A204.1 (cell line): ENCODE data around the gene AMPD2.

Source experiments
- FAIRE-seq: peaks from 2 replicates; lab custom pipeline; 2012; peaks lifted over from hg19 to GRCh38; lab: Jason Lieb, UNC

AMPD2 gene

DNA sequence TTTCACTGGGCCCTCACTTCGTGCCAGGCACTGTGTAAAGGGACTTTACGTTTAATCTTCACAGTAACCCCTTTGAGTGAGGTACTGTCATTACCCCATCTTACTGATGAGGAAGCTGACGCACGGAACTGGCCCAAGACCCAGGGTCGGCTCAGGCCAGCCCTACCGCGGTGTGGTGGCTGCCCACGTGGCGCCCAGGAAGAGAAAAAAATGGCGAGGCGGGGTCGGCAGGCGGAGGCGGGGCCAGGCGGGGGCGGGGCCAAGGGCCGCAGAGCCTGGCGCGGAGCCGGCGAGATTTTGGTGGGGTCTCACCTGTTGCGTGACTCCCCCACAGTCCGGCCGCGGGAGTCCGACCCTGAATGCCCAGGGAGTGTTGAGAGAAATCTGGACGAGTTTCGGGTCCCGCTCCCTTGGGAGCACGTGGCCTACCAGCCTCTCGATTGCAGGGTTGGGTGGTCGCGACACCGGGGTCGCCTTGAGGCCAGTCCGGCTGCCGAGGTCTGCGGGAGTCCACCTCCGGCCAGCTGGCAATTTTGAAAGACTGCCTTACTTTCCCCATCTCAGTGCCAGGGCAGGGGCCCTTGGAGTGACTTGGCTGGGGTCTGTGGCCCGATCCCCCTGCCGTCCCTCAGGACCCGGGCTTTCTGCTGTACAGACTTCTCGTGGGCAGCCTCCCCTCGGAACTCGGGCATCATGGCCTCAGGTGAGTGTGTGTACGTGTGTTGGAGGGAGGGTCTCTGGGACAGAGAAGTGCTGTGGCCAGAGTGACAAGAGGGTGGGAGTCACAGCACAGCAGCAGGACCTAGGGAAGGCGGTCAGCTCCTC lies at the start of gene AMPD2, which contains the start of gene GNAT2:
Gene AMPD2 (plus strand): TSS at position 262 of the 825 bp plus-strand sequence. CDS start 1,339 bp downstream, outside the sequence.
Gene GNAT2 (minus strand): TSS at position 41 of the 825 bp plus-strand sequence. CDS start 6,746 bp downstream, outside the sequence.
- no peak for FAIRE-seq

DNA sequence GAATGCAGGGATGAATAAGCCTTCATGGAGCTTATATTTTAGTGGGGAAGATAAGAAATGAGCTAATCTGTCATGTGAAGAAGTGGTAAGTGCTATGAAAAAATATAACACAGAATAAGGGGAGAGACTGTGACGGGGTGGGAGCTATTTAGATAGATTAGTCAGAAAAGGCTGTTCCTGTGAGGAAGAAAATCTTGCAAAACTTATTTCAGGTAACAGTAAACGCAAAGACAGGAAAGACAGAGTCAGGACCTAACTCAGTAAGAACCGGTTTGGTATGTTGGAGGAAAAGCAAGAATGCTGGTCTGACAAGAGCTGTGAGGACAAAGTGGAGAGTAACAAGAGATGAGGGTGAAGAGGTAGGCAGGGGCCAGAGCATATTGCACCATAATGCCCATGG lies 49.2 kb upstream of the AMPD2 start:
- FAIRE-seq = no peak

DNA sequence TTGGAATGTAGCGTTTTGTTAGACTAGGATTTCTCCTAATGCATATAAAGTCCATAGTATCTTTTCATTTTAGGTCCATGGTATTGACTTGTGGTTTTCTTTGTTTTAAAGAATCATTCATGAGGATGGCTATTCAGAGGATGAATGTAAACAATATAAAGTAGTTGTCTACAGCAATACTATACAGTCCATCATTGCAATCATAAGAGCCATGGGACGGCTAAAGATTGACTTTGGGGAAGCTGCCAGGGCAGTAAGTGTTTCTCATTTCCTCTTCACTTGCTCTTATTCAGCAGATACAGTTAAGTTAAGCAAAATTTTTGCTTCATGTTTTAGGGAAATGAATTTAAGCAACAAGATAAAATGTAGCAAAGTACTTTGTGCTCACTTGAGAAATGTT lies 45.9 kb upstream of the AMPD2 start:
- FAIRE-seq = no peak

DNA sequence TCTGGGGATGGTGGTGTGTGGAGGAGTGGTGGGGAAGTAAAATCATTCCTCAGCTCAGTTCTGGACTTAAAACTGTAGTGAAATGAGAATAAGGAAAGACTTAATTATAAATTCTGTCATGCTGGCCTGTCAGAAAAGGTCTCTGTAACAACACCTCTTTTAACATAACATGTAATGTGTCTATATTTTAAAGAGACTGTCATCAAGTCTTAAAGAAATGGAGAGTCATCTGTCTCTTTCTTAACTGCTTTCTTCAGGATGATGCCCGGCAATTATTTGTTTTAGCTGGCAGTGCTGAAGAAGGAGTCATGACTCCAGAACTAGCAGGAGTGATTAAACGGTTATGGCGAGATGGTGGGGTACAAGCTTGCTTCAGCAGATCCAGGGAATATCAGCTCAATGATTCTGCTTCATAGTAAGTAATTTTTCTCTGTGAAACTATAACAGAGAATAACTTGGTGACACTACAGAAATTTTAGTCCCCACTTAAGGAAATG lies 40.6 kb upstream of the AMPD2 start:
- no peak for FAIRE-seq

DNA sequence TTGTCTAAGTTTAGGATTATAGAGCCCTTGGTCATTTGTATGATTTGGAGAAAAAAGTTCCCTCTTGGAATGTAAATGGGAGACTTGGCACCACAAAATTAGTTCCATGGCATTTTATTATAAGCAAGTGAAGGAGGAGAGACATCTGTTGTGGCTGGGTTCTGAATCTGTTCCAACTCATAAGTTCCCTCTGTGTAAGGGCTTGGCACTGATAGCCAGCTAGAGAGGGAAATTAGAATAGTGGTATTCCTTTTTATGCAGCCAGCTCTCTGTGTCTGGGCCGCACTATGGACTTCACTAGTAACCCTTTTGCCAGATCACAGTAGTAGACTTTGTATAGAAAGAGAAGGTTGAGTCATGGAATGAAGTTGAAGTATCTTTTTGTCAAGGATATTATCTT lies 40.1 kb upstream of the AMPD2 start:
- no peak for FAIRE-seq

DNA sequence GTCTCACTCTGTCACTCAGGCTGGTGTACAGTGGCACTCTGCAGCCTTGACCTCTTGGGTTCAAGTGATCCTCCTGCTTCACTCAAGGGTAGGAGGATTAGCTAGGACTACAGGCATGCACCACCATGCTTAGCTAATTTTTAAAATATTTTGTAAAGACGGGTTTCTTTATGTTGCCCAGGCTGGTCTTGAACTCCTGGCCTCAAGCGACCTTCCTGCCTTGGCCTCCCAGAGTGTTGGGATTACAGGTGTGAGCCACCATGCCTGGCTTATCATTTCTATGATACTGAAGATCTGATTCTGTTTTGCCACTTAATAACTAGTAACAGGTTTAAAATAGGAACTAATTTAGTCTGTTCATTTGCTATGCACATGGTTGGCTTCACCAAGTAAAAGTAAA lies 37.6 kb upstream of the AMPD2 start:
- no peak for FAIRE-seq

DNA sequence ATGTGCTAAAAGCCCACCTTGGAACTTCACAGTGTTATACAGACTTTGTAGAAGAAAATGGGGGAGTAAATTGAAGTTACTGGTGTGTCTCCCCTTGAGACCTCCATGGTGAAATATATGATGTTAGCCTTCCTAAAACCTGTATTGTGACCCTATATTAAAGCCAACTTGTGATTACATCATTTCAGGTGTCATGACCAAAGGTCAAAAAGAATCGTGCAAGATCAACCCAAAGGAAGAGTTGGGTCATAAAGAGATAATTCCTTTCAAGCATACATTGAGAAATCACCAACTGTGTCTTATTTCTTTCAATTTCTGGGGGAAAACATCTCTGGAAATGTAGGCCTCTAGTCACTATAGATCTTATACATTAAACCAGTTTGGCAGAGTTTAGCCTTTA lies 34.9 kb upstream of the AMPD2 start:
- FAIRE-seq = no peak

DNA sequence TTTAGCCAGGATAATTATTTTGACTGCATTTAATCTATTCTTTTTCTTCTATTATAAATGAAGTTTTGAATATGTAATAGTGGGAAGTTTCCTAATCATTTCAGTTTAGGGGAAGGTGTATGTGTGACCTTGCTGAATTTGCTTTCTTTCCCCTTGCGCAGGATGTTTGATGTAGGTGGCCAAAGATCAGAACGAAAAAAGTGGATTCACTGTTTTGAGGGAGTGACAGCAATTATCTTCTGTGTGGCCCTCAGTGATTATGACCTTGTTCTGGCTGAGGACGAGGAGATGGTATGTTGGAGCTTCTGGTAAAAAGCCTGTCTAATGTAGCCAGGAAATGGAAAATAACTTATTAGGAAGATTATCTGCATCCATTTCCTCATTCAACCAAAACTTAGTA lies 33.6 kb upstream of the AMPD2 start:
- no peak for FAIRE-seq

DNA sequence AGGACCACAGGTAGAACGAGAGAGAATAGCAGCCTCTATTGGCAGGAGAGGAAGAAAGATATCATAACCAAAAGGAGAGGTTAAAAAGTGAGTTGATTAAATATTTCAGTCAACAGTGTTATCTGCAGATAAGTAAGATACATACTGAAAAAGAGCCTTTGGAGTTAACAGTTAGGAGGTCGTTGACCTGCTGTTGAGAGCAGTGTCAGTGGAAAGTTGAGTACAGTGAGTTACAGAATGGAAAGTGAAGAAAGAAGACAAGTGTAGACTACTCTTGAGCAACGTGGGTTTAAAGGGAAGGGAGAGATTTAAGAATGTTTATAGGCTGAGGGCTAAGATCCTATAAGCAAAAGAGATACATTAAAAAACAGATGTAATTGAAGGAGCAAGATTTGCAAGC lies 30.5 kb upstream of the AMPD2 start:
- no peak for FAIRE-seq

DNA sequence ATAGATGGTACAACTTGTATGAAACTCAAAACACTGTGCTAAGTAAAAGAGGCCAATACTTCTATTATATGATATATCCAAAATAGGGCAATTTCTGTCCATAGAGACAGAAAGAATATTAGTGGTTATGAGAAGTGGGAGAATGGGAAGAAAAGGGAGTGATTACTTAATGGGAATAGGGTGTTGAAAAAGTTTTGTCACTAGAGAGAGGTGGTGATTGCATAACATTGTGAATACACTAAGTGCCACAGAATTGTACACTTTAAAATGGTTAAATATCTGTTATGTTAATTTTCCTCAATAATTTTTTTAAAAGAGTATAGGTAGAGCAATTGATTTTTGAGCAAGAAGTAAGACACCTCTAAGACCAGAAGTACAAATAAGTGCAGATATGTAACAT lies 30.0 kb upstream of the AMPD2 start:
- FAIRE-seq = no peak

DNA sequence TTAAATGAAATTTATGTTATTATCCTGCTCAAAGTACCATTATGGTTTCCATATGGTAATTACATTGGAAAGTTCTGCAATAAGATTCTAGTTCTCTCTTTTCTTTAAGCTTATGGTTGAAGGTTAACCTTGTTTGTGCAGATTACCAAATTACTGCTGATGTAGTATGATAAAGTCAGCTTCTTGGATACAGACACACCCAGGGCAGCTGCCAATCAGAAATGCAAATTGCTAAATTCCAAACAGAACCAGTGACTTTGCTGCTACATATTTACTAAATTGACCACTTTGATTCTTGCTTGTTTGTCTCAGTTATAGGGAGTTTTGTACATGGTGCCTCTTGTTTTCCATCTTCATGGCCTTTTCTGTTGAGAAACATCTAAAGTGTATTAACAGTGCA lies 26.7 kb upstream of the AMPD2 start:
- FAIRE-seq = no peak

DNA sequence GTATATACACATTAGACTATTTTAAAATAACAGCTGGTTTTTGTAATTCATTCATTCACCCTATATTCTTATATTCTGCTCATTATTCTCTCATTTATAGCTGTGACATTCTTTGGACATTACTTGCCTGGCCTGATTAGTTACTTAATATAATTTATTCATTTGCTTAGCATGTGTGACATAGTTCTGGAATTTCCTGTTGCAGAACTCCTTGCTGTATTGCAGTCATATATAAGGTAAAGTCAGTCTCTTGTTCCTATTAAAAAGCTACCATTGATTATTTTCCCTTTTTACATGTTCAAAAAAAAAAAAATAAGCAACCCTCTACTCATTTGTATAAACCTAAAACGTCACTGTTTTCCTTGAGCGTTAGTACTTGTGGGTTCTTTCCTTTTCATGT lies 24.1 kb upstream of the AMPD2 start:
- no peak for FAIRE-seq

DNA sequence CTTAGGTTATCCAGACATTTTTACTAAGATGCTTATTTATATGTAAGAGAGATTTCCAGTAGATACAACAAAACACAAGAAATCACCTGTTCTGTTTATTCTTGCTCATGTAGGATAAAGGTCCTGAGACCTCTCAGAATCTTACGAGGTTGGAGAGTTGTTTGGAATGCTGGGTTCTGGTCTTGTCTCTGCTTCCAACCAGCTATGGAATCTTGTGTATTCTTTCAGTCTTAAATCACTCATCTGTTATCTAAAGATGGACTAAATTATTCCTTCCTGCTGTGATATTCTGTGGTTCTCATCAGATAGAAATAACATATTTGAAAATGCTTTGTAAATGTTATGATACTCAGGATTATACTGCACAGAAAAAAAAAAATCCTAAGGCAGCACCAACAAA lies 21.5 kb upstream of the AMPD2 start:
- no peak for FAIRE-seq

DNA sequence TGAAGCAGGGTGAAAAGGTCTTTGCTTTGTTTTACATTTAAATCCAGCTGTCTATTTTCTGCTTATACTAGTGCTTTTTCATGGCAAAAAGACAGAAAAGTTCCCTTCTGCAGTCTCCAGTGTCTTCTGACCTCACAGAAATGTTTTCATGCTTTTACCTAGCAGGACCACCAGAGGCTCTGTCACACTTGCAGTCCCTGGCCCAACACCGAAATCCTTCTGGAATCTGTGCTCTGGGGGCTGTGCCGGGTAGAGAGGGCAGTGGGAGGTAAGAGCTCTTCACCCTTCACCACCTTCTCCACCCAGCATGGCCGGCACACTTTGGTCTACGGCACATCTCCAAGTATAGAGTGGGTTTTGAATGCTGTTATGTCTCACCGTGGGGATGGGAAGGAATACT lies 21.0 kb upstream of the AMPD2 start:
- no peak for FAIRE-seq

DNA sequence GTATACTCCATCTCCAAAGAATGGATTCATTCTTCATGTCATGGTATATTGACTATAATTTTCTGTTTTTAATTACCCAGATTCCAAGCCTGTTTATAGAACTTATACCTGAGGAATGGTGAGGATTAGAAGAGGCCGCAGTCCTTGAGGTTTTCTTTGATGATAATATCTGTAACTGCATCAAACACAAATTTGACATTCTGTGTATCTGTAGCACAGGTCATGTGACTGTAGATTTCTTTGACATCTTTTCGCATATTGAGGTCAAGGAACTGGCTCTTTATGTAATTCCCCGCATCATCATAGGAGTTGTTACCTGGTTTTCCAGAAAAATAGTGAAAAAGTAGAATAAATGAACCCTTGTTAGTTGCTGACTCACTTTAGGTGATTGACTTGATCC lies 16.4 kb upstream of the AMPD2 start:
- FAIRE-seq = no peak

DNA sequence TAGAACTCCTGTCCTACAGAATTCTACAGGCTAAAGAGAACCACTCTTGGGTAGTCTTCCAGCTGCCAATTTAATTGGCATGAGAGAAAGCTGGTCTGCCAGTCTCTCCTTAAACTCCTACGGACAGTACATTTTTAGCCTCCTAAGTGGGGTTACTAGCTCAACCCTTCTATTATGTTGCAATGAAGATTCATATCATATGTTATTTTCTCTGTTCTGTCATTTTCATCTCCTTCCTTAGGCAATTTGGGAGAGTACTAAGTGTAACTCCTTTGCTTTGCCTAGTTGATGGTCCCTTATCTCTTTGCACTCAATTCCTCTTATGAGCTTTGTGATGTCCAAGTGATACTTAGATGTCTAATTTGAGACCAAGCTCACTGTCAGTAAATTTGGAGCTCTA lies 14.3 kb upstream of the AMPD2 start:
- FAIRE-seq = no peak

DNA sequence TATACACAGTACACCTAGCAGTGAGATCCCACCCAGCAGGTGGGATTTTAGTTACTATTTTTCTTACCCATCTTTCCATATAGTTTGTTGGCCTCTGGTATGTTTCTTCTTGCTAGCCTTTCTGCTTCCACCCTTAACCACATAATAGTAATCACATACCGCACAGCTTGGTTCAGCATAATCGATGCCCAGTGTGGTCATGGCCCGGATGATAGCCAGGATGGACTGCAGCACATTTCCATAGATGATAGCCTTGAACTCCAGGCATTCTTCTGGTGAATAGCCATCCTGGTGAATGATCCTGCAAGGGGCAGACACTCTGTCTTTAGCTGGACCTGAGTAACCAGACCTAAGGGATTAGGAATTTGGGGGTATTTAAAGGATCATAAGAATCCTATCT lies 9.8 kb upstream of the AMPD2 start:
- FAIRE-seq = no peak

DNA sequence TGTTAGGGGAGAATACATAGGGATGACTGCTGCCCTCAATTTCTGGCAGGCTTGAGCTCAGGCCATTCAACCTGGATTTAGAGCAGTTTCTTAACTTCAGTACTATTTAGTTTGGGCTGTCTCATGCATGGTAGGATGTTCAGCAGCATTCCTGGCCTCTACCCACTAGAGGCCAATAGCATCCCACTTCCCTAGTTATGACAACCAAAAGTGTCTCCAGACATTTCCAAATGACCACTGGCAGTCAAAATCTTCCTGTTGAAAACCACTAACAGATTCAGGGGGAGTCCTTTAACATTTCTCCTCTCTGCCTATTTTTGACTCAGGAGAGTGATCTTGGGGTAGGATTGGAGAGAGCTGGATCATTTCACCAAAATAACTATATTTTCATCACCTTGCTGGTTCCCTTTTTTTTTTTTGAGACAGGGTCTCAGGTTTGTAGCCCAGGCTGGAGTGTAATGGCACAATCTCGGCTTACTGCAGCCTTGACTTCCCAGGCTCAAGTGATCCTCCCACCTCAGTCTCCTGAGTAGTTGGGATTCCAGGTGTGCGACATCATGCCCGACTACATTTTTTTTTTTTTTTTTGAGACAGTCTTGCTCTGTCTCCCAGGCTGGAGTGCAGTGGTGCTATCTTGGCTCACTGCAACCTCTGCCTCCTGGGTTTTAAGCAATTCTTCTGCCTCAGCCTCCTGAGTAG lies 8.9 kb upstream of the AMPD2 start:
- FAIRE-seq = no peak

DNA sequence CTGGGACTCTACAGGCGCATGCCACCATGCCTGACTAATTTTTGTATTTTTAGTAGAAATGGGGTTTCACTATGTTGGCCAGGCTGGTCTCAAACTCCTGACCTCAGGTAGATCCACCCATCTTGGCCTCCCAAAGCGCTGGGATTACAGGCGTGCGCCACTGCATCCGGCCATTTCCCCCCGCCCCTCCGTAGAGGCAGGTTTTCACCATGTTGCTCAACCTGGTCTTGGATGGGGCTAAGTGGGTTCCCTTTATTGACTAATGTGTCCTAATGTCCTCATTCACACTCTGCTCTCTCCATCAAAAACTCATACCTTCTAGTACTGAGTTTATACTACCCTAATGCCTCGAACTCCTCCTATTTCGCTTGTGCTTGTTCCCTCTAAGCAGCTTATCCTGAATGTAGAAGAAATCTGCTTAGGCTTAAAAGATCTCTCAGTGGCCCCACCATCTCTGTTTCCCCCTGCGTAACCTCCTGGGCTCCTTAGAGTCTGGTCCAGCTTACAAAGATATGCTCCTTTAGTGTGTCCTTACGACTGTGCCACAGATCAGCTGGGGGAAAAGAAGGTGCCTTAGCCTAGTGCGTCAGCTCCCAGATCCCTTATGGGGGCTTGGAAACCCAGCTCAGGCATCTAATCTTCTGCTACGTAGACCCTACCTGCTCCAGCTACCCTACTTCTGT lies 8.2 kb upstream of the AMPD2 start:
- FAIRE-seq = no peak

DNA sequence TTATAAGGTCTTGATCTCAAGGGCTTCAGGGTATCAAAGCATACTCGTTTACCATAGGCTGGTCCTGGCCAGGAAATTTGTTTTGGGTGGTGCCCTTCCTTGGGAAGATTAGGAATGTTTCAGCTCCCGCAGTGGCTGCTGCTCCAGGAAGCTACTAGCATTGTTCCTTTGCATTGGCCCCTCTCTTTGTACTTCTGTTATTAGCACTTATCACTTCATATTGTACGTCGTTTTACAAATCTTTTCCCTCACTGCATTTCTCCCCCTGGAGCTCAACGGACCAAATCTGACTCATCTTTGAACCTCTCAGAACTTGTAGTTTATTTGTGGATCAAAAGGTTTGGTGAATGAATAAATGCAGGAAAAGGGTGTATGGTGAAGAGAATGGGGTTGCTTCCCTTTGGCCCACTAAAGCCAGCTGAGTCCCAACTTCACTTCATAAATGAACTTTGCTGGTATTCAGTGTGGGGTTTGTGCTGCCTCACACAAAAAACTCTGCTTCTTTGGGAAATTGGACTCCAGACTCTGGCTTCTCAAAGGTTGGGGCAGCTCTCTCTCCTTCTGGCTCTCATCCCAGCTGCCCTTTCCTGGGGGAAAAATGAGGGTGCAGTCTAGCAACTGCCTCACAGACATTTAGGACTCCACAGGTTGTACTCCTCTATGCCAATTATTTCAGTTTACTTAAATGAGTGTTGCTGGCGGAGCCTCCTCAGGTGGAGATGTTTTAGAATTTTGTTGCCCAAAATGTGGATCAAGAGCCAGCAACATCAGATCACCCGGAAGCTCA lies 6.1 kb upstream of the AMPD2 start:
- no peak for FAIRE-seq

DNA sequence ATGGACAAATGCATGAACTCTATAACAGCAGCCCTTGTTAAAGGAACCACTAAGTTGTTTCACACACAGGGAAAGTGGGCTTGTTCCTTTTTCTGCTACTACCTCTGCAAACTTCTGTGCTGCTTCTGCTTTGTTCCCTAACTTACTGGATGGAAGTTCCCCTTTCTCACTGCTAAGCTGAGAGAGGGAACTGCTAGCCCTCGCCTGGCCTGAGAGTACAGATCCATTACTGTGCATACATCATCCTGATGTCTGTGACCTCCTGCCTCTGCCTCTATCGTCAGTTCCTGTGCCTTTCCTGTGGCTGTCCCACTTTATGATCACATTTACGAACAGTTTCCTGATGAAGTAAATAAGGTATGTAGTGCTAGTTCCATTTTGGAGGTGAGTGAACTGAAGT lies 3.8 kb upstream of the AMPD2 start:
- FAIRE-seq = no peak

DNA sequence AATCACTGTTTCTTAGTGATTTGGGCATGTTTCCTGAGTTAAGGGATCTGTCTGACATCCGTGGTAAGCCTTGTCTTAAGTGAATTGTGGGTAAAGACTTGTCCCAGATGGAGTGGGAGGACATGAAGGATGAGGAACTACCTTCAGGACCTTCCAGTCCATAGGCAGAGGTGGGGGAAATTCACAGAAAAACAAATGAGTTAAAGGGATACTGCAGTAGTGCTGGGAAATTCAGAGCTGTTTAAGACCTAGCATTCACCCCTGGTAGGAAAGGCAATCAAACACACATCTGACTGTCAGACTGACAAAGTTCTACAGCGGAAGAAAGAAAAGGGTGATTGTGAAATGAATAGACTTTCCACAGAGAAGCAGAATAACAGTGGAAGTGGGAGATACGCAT lies 3.2 kb upstream of the AMPD2 start:
- no peak for FAIRE-seq
